ENCODE data around the gene UXT.

The UXT gene

DNA sequence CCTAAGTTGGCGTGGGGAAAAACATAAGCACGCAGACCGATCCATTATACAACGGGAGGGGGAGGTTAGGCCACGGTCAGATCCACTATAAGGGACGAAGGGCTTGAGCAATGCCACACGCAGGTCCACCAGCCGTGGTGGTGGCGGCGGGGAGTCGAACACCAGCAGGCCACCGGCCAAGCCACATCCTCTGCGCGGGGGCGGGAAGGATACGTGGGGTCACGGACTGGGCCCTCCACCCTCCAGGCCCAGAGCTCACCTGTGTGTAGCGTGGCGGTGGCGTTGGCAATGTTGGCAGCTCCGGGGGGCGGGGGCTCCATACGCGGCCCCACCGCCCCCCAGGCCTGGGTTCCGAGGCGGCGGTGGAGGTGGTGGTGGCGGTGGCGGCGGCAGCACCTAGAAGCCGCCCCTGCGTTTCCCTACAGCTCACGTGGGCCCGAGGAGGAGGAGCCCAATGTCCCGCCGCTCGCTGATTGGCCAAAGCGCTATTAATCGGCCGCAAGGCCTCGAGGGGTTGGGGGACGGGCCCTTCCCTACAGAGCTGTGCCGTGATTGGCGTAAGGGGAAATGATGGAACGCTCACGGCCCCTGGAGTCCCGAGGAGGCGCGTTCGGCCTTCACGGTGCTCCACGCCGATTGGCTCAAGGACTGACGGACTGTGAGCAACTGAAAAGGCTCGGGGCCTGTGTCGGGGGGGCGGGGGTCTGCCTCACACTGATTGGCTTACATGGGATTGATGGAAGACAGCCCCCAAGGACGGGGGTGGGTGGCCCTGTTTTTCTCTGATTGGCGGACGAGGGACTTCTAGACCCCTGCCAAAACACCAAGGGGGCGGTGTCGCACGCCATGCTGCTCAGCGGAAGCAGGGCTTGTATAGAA lies 8.6 kb downstream of the UXT start, which contains the start of gene ELK1 (continued):
- peak; percentile 75 for TF ChIP-seq GLIS1 (tag by site-specific recombination; IDR thresholded peaks at IDR 0.05)
- TF ChIP-seq ZNF704 (tag by site-specific recombination; IDR thresholded peaks at IDR 0.05): no peak
- TF ChIP-seq ZNF501 (tag by site-specific recombination; IDR thresholded peaks at IDR 0.05): peak; percentile 88
- TF ChIP-seq ZNF155 (tag by site-specific recombination; IDR thresholded peaks at IDR 0.05): no peak
- TF ChIP-seq ZNF211 (tag by site-specific recombination; IDR thresholded peaks at IDR 0.05; ENCODE audit: low read depth): no peak
- TF ChIP-seq ZNF639 (tag by site-specific recombination; IDR thresholded peaks at IDR 0.05): no peak
- TF ChIP-seq SCRT1 (tag by site-specific recombination; IDR thresholded peaks at IDR 0.05; ENCODE audit: borderline replicate concordance): no peak
- no peak for TF ChIP-seq ZNF426 (tag by site-specific recombination; IDR thresholded peaks at IDR 0.05)
- no peak for TF ChIP-seq WT1 (tag by site-specific recombination; IDR thresholded peaks at IDR 0.05)
- no peak for TF ChIP-seq ZBTB1 (tag by site-specific recombination; IDR thresholded peaks at IDR 0.05)
- no peak for TF ChIP-seq ZNF121 (tag by site-specific recombination; IDR thresholded peaks at IDR 0.05)
- TF ChIP-seq ZSCAN30 (tag by site-specific recombination; IDR thresholded peaks at IDR 0.05): no peak
- no peak for TF ChIP-seq MYNN (tag by site-specific recombination; IDR thresholded peaks at IDR 0.05; ENCODE audit: borderline replicate concordance)
- TF ChIP-seq ZNF112 (tag by site-specific recombination; IDR thresholded peaks at IDR 0.05): no peak
- no peak for TF ChIP-seq ATF2 (tag by site-specific recombination; IDR thresholded peaks at IDR 0.05; ENCODE audit: low read depth)
- TF ChIP-seq ZNF19 (tag by site-specific recombination; IDR thresholded peaks at IDR 0.05; ENCODE audit: low read depth): no peak
- TF ChIP-seq, protein P1, sequence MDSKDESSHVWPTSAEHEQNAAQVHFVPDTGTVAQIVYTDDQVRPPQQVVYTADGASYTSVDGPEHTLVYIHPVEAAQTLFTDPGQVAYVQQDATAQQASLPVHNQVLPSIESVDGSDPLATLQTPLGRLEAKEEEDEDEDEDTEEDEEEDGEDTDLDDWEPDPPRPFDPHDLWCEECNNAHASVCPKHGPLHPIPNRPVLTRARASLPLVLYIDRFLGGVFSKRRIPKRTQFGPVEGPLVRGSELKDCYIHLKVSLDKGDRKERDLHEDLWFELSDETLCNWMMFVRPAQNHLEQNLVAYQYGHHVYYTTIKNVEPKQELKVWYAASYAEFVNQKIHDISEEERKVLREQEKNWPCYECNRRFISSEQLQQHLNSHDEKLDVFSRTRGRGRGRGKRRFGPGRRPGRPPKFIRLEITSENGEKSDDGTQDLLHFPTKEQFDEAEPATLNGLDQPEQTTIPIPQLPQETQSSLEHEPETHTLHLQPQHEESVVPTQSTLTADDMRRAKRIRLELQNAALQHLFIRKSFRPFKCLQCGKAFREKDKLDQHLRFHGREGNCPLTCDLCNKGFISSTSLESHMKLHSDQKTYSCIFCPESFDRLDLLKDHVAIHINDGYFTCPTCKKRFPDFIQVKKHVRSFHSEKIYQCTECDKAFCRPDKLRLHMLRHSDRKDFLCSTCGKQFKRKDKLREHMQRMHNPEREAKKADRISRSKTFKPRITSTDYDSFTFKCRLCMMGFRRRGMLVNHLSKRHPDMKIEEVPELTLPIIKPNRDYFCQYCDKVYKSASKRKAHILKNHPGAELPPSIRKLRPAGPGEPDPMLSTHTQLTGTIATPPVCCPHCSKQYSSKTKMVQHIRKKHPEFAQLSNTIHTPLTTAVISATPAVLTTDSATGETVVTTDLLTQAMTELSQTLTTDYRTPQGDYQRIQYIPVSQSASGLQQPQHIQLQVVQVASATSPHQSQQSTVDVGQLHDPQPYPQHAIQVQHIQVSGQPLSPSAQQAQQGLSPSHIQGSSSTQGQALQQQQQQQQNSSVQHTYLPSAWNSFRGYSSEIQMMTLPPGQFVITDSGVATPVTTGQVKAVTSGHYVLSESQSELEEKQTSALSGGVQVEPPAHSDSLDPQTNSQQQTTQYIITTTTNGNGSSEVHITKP (tag by site-specific recombination; IDR thresholded peaks at IDR 0.05): peak; percentile 98
- TF ChIP-seq, protein P2, sequence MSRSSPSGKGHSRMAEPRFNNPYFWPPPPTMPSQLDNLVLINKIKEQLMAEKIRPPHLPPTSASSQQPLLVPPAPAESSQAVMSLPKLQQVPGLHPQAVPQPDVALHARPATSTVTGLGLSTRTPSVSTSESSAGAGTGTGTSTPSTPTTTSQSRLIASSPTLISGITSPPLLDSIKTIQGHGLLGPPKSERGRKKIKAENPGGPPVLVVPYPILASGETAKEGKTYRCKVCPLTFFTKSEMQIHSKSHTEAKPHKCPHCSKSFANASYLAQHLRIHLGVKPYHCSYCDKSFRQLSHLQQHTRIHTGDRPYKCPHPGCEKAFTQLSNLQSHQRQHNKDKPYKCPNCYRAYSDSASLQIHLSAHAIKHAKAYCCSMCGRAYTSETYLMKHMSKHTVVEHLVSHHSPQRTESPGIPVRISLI (tag by site-specific recombination; IDR thresholded peaks at IDR 0.05): no peak
- peak; percentile 48; the same call in 1 of the 2 replicates for TF ChIP-seq ZBTB10 (tag by site-specific recombination; IDR thresholded peaks at IDR 0.05)
- TF ChIP-seq, protein P3, sequence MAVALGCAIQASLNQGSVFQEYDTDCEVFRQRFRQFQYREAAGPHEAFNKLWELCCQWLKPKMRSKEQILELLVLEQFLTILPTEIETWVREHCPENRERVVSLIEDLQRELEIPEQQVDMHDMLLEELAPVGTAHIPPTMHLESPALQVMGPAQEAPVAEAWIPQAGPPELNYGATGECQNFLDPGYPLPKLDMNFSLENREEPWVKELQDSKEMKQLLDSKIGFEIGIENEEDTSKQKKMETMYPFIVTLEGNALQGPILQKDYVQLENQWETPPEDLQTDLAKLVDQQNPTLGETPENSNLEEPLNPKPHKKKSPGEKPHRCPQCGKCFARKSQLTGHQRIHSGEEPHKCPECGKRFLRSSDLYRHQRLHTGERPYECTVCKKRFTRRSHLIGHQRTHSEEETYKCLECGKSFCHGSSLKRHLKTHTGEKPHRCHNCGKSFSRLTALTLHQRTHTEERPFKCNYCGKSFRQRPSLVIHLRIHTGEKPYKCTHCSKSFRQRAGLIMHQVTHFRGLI (tag by site-specific recombination; IDR thresholded peaks at IDR 0.05): no peak
- TF ChIP-seq PRDM6 (tag by site-specific recombination; IDR thresholded peaks at IDR 0.05): no peak
- TF ChIP-seq ZNF610 (tag by site-specific recombination; IDR thresholded peaks at IDR 0.05; ENCODE audit: borderline replicate concordance): no peak
- TF ChIP-seq ZNF2 (tag by site-specific recombination; IDR thresholded peaks at IDR 0.05): no peak
- no peak for TF ChIP-seq ZNF223 (tag by site-specific recombination; IDR thresholded peaks at IDR 0.05)
